Astrocyte (in vitro differentiated cells and primary cell): ENCODE data around the gene VAV2. TPM values are rescaled to one million over a fixed set of nuclear protein-coding genes. Genes with fewer than 3 reads are reported as not detected.

Experiments
- DNase-seq: peaks from one replicate; pipeline ENCODE4 v3.0.0-alpha.2; 2010; ENCODE audit warnings: low read depth
- FAIRE-seq: peaks from 2 replicates; lab custom pipeline; 2011; peaks lifted over from hg19 to GRCh38; lab: Jason Lieb, UNC
- H2AFZ ChIP-seq: 2 replicates; pipeline ENCODE4 v1.6.0; 2012; ENCODE audit warnings: low read depth, low read length, inconsistent platforms
- H3K27ac ChIP-seq: 2 replicates; pipeline ENCODE4 v1.5.1; 2011; ENCODE audit warnings: low read depth, low read length, inconsistent platforms
- H3K27me3 ChIP-seq: 2 replicates; pipeline ENCODE4 v1.6.0; 2011; ENCODE audit warnings: low read length, inconsistent platforms; ENCODE audit not compliant: insufficient read depth
- H3K36me3 ChIP-seq: 2 replicates; pipeline ENCODE4 v1.5.1; 2011; ENCODE audit warnings: low read length, inconsistent platforms; ENCODE audit not compliant: insufficient read depth
- H3K4me1 ChIP-seq: 2 replicates; pipeline ENCODE4 v1.5.1; 2011; ENCODE audit warnings: low read length, inconsistent platforms; ENCODE audit not compliant: insufficient read depth
- H3K4me2 ChIP-seq: 2 replicates; pipeline ENCODE4 v1.6.0; 2012; ENCODE audit warnings: low read length, inconsistent platforms
- H3K4me3 ChIP-seq: 2 replicates; pipeline ENCODE4 v1.5.1; 2011; ENCODE audit warnings: low read depth, mild to moderate bottlenecking, low read length, inconsistent platforms; ENCODE audit not compliant: insufficient read depth
- H3K79me2 ChIP-seq: 2 replicates; pipeline ENCODE4 v1.6.0; 2012; ENCODE audit warnings: mild to moderate bottlenecking, low read length, inconsistent platforms; ENCODE audit not compliant: insufficient read depth
- H3K9ac ChIP-seq: 2 replicates; pipeline ENCODE4 v1.6.0; 2012; ENCODE audit warnings: mild to moderate bottlenecking, low read length, inconsistent platforms
- H3K9me3 ChIP-seq: 2 replicates; pipeline ENCODE4 v1.5.1; 2012; ENCODE audit warnings: low read depth, mild to moderate bottlenecking, low read length, inconsistent platforms; ENCODE audit not compliant: insufficient read depth
- H4K20me1 ChIP-seq: 2 replicates; pipeline ENCODE4 v1.6.0; 2012; ENCODE audit warnings: low read length, inconsistent platforms; ENCODE audit not compliant: insufficient read depth
- H3K27ac Mint-ChIP-seq: one replicate; pipeline ENCODE4 v1.8.0; 2021; ENCODE audit warnings: mild to moderate bottlenecking, mixed read lengths; ENCODE audit not compliant: unreplicated experiment
- H3K27me3 Mint-ChIP-seq: one replicate; pipeline ENCODE4 v1.8.0; 2021; ENCODE audit warnings: low read depth, mixed read lengths; ENCODE audit not compliant: unreplicated experiment
- H3K36me3 Mint-ChIP-seq: one replicate; pipeline ENCODE4 v1.8.0; 2021; ENCODE audit warnings: low read depth, mixed read lengths; ENCODE audit not compliant: unreplicated experiment
- H3K4me1 Mint-ChIP-seq: one replicate; pipeline ENCODE4 v1.8.0; 2021; ENCODE audit warnings: low read depth, mixed read lengths; ENCODE audit not compliant: unreplicated experiment
- H3K4me3 Mint-ChIP-seq: one replicate; pipeline ENCODE4 v1.8.0; 2021; ENCODE audit warnings: mild to moderate bottlenecking, moderate library complexity, mixed read lengths; ENCODE audit not compliant: unreplicated experiment
- H3K9me3 Mint-ChIP-seq: one replicate; pipeline ENCODE4 v1.8.0; 2021; ENCODE audit warnings: mild to moderate bottlenecking, mixed read lengths; ENCODE audit not compliant: unreplicated experiment
- EZH2 ChIP-seq: IDR thresholded peaks from 2 replicates; pipeline ENCODE4 v1.6.1; 2012; ENCODE audit warnings: mild to moderate bottlenecking, low read length, inconsistent platforms; ENCODE audit not compliant: insufficient read depth
- total RNA-seq: library from RNA; stranded (reverse); gene quantifications from 2 replicates; pipeline ENCODE4 v1.2.1, GENCODE V29; 2021
- TF ChIP-seq, protein P1 (sequence below): IDR thresholded peaks from 2 replicates; pipeline ENCODE4 v1.5.1; 2011; ENCODE audit warnings: low read depth, mild to moderate bottlenecking, inconsistent platforms, low read length, moderate library complexity; ENCODE audit not compliant: insufficient read depth

VAV2 gene
- total RNA-seq, 1 donor from 2014 or later: 36.5 TPM

DNA sequence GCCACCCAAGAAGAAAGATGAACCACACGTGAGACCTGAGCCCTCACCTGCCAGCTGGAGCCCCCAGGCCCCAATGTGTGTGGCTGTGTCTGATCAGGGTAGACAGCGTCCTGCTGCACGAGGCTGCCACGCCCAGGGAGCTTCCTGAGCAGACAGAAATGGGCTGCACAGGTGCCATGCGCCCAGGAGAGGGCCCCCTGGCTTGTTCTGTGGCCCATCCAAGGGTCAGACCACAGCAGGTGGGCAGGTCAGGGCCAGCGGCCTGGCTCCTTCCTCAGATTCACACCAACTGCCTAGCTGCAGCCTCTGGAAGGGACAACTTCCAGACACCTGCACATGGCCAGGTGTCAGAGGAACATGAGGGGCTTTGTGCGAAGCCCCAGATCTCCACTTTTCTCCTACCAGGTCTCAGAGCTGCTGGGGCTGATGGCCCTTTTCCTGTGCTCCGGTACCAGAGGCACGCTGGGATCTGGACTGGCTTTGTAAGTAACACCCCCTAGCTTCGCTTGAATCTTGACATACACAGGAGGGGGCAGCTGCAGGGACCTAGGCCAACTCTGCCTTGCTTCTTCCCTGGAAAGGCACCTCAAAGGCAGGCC is 264.7 kb downstream of the VAV2 start:
- no peaks in the 10 kb centered on the region for H3K4me1 ChIP-seq
- peaks cover 4% of the 10 kb centered on the region for H4K20me1 ChIP-seq
- no peak overlapping the region for H3K4me3 Mint-ChIP-seq
- H3K36me3 Mint-ChIP-seq: no peaks in the 10 kb centered on the region
- H3K79me2 ChIP-seq: no peaks in the 10 kb centered on the region
- peaks cover 16% of the 10 kb centered on the region for H3K27me3 ChIP-seq
- no peak overlapping the region for H3K4me3 ChIP-seq
- no peak for DNase-seq
- H3K27ac ChIP-seq: no peak overlapping the region
- no peak overlapping the region for H3K4me2 ChIP-seq
- H3K27me3 Mint-ChIP-seq: peaks cover 38% of the 10 kb centered on the region
- no peak for TF ChIP-seq EZH2
- TF ChIP-seq, protein P1, sequence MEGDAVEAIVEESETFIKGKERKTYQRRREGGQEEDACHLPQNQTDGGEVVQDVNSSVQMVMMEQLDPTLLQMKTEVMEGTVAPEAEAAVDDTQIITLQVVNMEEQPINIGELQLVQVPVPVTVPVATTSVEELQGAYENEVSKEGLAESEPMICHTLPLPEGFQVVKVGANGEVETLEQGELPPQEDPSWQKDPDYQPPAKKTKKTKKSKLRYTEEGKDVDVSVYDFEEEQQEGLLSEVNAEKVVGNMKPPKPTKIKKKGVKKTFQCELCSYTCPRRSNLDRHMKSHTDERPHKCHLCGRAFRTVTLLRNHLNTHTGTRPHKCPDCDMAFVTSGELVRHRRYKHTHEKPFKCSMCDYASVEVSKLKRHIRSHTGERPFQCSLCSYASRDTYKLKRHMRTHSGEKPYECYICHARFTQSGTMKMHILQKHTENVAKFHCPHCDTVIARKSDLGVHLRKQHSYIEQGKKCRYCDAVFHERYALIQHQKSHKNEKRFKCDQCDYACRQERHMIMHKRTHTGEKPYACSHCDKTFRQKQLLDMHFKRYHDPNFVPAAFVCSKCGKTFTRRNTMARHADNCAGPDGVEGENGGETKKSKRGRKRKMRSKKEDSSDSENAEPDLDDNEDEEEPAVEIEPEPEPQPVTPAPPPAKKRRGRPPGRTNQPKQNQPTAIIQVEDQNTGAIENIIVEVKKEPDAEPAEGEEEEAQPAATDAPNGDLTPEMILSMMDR: no peak
- FAIRE-seq: no peak
- no peak overlapping the region for H3K9ac ChIP-seq
- no peaks in the 10 kb centered on the region for H3K36me3 ChIP-seq
- no peaks in the 10 kb centered on the region for H3K9me3 ChIP-seq
- peaks cover 6% of the 10 kb centered on the region for H3K9me3 Mint-ChIP-seq
- no peak overlapping the region for H2AFZ ChIP-seq
- H3K27ac Mint-ChIP-seq: no peak overlapping the region
- no peaks in the 10 kb centered on the region for H3K4me1 Mint-ChIP-seq

DNA sequence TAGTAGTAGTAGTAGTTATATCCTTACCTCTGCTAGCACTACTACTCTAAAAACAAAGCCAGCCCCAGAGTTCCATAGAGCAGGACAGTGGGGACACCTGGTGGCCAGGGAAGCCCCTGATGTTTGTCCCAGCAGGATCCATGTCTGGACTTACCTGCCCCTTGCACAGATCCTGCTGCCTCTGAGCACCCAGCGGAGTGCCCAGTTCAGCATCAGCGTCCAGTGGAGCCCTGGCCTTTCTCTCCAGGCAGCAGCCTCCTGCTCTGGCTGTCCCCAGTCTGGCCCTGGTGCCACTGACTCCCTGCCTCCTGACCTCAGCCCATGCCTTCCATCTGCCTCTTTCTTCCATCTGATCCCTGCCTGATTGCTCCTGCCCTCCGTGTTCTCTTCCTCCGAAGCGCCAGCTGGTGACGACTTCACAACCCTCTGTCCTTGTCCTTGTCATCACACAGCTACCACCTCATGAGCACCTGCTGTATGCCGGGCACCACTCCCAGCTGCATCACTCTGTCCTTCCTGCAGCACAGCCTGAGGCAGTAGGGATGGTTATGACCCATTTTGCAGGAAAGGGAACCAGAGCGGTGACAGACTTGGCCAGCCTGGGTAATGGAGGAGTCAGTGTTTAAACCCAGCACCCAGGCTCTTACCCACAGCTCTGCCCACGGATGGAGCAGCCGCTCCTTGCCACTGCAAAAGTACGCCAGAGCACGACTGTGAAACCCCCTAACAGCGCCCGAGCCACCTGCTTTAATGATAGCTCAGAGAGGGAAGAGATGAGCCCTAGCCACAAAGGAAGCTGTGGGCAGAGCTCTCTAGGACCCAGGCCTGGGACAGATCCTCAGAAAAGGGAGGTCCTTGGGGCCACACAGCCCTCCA is 265.5 kb downstream of the VAV2 start:
- Mint-ChIP-seq H3K4me1 (no peaks in the 10 kb centered on the region), H3K36me3 (no peaks in the 10 kb centered on the region), H3K4me3 (no peak overlapping the region), H3K9me3 (peaks cover 6% of the 10 kb centered on the region), H3K27ac (no peak overlapping the region), H3K27me3 (peaks cover 40% of the 10 kb centered on the region)
- DNase-seq: peak; percentile 13
- Histone ChIP-seq H3K4me2 (no peak overlapping the region), H3K36me3 (no peaks in the 10 kb centered on the region), H4K20me1 (peaks cover 4% of the 10 kb centered on the region), H3K27ac (no peak overlapping the region), H3K9ac (no peak overlapping the region), H3K4me3 (no peak overlapping the region), H3K27me3 (peaks cover 16% of the 10 kb centered on the region), H3K9me3 (no peaks in the 10 kb centered on the region), H3K4me1 (no peaks in the 10 kb centered on the region), H2AFZ (no peak overlapping the region), H3K79me2 (no peaks in the 10 kb centered on the region)
- no peak for FAIRE-seq
- TF ChIP-seq EZH2: no peak
- TF ChIP-seq, protein P1: peak; percentile 47

DNA sequence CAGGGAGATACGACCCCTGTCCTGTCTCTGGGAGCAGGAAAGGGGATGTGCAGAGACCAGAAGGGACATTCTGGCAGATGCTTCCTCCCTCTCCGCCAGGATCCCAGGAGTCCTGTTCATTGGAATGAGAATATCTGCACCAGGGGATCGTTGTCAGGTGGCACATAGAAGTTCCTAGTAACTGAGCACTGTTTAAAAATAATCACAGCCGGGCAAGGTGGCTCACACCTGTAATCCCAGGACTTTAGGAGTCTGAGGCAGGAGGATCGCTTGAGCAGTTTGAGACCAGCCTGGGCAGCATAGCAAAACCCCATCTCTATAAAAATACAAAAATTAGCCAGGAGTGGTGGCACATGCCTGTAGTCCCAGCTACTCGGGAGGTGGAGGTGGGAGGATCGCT is 266.2 kb downstream of the VAV2 start:
- no peak overlapping the region for H2AFZ ChIP-seq
- Mint-ChIP-seq H3K9me3 (peaks cover 7% of the 10 kb centered on the region), H3K4me1 (no peaks in the 10 kb centered on the region), H3K27me3 (peaks cover 43% of the 10 kb centered on the region), H3K27ac (no peak overlapping the region), H3K4me3 (no peak overlapping the region), H3K36me3 (no peaks in the 10 kb centered on the region)
- FAIRE-seq (no peak), DNase-seq (no peak)
- H3K9ac ChIP-seq: no peak overlapping the region
- H3K36me3 ChIP-seq: no peaks in the 10 kb centered on the region
- no peaks in the 10 kb centered on the region for H3K4me1 ChIP-seq
- no peak overlapping the region for H3K27ac ChIP-seq
- H3K4me2 ChIP-seq: no peak overlapping the region
- peaks cover 4% of the 10 kb centered on the region for H4K20me1 ChIP-seq
- H3K9me3 ChIP-seq: no peaks in the 10 kb centered on the region
- TF ChIP-seq, protein P1: no peak
- TF ChIP-seq EZH2: no peak
- no peaks in the 10 kb centered on the region for H3K79me2 ChIP-seq
- H3K27me3 ChIP-seq: peaks cover 16% of the 10 kb centered on the region
- H3K4me3 ChIP-seq: no peak overlapping the region
